CD4-positive, alpha-beta T cell treated with Interleukin-1 beta for 1 hour (primary cell): Measurements from ENCODE around the gene SP100.
A peak's percentile ranks its signal among the peaks of the same experiment; 100 is the strongest.
"Not testable (repeated sequence)": the region's sequence is repeated elsewhere in the genome, so short reads cannot be mapped to it uniquely, and the experiment has no call there.

ENCODE experiments used
- DNase-seq, 2 donors: peaks; one replicate each; pipeline ENCODE4 v3.0.0-alpha.2; 2020 to 2022

SP100 gene

DNA sequence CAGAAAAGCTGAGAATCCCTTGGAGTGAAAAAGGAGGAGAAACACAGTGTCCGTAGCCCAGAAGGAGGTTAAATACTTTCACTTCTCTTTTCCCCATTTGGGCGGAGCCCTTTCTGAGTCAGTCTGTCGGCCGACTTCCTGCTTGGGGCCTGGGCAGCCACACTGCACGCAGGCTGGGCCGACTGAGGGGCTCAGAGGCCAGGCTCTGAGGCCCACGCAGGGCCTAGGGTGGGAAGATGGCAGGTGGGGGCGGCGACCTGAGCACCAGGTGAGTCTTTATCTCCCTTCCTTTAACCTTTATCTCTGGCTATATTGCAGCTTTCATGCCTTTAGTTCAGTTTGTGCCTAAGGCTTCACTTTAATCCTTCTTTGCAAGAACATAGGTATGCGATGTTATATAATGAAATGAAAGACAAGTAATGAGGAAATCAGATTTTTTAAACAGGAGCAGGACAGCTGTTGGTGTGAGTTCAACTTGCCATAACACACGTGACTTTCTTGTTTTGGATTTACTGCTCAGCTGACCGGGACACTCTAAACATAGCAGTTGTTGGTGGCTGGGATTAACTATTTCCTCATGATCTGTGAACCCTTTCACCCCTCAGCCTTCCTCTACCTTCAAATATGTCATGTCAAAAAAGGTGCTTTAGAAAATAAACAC, at the start of gene SP100:
Gene SP100 (plus strand): TSS at position 141 of the 661 bp plus-strand sequence. CDS start 96 bp downstream, at position 237.
- peak; percentile 83 to 86 for DNase-seq

GRCh38 chr2:230382108-230382507, 33.9 kb upstream of the SP100 start:
- no peak for DNase-seq

- DNase-seq, result no peak
These were observed 32.5 kb upstream of the SP100 start for GRCh38 chr2:230383453-230383852.

GRCh38 chr2:230384986-230385385, 31.0 kb upstream of the SP100 start:
- no peak for DNase-seq

DNA sequence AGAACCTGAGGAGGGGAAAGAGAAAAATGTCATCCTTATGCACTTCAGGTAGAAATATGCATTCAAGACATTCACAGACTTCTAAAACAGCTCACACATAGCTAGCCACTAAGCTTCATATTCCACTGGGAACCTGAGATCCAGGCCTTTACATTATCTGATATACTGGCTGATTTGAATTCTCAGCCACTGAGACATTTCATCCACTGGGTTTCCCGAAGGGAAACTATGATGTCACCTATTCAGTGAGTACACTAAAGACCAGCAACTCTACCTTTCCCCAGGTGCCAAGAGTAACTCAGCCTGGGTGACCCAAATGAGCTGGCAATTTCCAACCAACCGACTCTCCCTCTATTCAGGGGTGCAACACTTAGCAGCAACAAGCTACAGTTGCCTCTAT, 21.7 kb upstream of the SP100 start:
- no peak for DNase-seq

GRCh38 chr2:230398698-230399097, 17.3 kb upstream of the SP100 start:
- DNase-seq, result not testable (repeated sequence)

DNA sequence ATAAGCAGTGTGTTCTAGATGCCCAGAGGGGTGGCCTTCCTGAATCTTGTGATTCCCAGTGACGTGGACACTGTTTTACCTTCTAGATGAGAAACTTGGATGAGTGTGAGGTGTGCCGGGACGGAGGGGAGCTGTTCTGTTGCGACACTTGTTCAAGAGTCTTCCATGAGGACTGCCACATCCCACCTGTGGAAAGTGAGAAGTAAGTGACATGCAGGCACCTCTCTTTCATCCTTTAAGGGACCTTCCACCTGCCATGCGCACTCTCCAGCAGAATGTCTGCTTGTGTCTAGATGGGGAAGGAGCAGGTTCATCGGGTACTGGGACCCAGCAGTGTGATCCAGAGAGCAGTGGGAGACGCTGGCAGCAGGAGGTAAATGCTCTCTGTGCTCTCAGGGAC, 16.0 kb upstream of the SP100 start:
- no peak for DNase-seq

GRCh38 chr2:230400454-230400853, 15.5 kb upstream of the SP100 start:
- no peak for DNase-seq

- not testable (repeated sequence) for DNase-seq
These were observed 15.0 kb upstream of the SP100 start for GRCh38 chr2:230401026-230401425.

- no peak for DNase-seq
These were observed 12.3 kb upstream of the SP100 start for GRCh38 chr2:230403746-230404145.

DNA sequence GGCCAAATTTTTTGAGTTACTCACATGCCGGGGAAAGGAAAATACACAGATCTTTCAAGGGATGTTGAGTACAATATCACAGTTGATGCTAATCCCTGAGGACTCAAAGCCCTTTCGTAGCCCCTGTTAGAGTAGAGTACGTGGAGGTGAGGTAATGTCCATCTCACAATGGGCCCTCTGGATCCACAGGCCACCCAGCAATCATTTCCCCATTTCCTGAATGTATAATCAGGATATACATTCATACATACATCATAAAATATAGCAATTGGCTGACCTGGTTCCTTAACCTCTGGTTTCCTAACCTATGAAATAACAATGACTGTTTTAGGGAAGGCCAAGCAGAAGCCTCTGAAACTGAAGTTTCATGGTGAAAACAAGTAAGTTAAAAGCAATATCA, 10.2 kb upstream of the SP100 start:
- DNase-seq, result no peak

- no peak for DNase-seq
These were observed 7.7 kb upstream of the SP100 start for GRCh38 chr2:230408244-230408842.

DNA sequence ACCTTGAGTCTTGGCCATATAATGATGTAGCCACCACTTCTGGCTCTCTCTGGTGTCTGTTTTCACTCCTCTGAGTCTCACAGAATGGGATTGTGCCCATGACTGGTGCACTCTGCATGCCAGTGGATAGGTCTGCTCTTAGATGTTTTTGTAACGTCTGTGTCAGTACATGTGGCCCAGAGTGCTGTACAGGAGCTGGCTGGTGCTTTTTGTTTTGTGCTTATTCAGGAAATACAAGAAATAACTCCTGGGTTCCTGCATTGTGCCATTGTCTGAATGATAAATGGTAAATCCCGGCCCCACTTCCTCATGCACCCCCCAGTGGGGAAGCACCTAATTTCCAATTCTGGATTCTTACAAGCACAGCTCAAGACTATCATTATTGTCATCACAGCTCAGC, 6.7 kb upstream of the SP100 start:
- not testable (repeated sequence) for DNase-seq

DNA sequence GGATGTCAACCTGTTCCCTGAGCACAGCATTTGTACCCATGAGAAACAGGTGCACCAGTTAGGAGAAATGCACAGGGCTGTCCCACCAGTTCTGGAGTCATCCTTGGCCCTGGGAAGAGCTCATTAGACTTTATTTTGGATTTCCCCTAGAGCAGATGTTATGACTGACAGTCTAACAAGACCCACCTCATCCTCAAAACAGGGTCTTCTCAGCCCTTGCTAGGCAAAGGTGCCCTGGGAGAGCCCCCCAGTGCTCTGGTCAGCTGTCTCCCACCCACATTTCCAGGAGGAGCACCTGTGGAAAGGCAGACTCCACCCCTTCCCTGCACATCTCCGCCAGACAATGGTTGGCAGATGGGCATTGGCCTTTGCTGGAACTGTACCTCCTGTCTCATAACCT, 5.7 kb upstream of the SP100 start:
- no peak for DNase-seq

GRCh38 chr2:230410861-230411569, 5.0 kb upstream of the SP100 start:
- no peak for DNase-seq

GRCh38 chr2:230411570-230412370, 4.2 kb upstream of the SP100 start:
- peak; percentile 53 to 71 for DNase-seq

DNA sequence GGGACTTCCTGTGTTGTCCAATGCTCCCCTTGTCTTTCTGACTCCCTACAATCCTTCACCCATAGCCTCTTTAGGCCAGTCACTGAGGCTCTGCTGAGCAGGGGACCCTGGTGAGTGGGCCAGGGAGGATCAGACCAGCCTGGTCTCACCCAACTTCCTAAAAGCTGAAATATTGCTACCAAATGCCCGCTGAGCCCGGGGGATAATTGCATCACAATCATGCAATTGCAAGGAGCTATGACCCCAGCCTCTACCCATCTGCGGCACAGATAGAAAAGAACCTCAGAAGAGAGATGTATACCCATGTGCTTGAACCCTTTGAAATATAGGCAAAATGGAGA, 3.7 kb upstream of the SP100 start:
- peak in 1 of 2 donors; percentile 16 for DNase-seq

DNA sequence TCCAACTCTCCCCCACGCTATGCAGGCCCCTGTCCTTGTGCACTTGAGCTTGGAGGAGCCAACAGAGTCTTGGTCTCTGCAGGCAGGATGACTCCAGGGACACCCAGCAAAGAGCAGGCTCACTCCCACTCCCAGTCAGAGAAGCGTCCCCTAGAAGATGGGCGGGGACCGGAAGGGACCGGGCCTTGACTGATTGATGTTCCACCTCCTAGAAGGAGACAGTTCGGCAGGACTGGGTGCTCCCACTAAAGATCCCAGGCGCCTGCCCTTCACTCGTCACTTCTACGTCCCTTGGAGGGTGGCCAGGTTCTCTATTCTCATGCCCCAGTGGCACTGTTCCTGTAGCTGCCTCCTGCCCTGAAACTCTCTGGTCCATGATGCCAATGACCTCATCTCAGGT, 3.2 kb upstream of the SP100 start:
- no peak for DNase-seq

DNA sequence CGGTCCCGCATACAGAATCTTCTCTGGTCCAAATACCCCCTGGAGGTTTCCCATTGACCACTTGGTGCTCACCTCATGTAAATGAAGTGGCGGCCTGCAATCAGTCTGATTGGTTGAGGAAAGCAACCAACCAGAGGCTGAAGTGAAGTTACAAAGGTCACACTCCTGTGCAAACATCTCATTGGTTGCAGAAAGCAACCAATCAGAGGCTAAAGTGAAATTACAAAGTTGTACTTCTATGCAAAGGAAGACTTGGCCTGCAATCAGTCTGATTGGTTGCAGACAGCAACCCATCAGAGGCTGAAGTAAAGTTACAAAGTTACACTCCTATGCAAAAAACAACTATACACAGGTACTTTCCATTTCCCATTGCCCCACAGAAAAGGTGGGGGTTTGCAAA, 2.5 kb upstream of the SP100 start:
- no peak for DNase-seq

DNA sequence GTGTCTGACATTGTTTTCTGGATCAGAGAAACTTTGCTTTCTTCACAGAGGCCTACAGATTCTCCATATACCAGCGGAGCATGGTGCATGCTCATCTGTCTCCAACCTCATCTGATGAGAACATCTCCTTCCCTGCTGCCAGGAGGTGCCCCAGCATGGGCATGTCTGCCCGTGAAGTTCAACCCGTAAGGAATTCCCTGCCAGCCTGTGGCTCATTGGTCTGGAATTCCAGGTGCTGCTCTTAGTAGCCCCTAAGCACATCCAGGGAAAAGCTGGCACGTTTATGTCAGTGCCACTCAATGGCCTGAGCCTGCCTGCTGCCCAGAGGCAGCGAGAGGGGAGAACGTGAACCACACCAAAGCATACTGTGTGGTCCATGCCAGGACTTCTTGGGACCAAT, 1.7 kb upstream of the SP100 start:
- DNase-seq, result no peak

- DNase-seq, result no peak
These were observed 1.4 kb downstream of the SP100 start for GRCh38 chr2:230417436-230417835.

GRCh38 chr2:230418341-230419016, 2.5 kb downstream of the SP100 start:
- DNase-seq, result no peak

DNA sequence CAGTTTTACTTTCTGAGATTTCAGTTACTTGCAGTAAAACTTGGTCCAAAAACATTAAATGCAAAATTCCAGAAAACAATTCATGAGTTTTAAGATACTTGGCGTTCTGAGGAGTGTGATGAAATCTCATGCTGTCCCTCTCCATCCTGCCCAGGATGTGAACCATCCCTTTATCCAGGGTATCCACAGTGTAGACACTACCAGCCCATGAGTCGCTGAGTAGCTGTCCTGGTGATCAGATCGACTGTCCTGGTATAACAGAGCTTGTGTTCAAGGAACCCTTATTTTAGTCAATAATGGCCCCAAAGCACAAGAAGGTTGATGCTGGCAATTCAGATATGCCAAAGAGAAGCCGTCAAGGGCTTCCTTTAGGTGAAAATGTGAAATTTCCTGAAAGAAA, 3.2 kb downstream of the SP100 start:
- no peak for DNase-seq
